ENCODE measurements around the gene HOOK2. TPM values are rescaled to one million over a fixed set of nuclear protein-coding genes. Genes with fewer than 3 reads are reported as not detected.

HOOK2 gene
- total and polyA plus RNA-seq, 12 donors = 29.7 to 173 (median 57.8) TPM

- DNase-seq (peak in 1 of 2 donors; percentile 37), ATAC-seq (no peak)
- intact Hi-C loops (cut with DNase I) = no loop called here
- Histone ChIP-seq H3K4me3 (peak overlapping the region in 9 of 10 donors; percentile 70 to 100 (median 88)), H3K27me3 (no peaks in the 10 kb centered on the region), H3K27ac (peak overlapping the region; percentile 94 to 100 (median 99)), H3K9me3 (no peaks in the 10 kb centered on the region), H3K4me1 (peaks cover 38 to 68% (median 61%) of the 10 kb centered on the region in 9 donors), H3K36me3 (peaks cover 0 to 15% (median 0%) of the 10 kb centered on the region in 9 donors)
- WGBS, 2 donors = 2 to 3% methylated on average over 39 to 45 of the region's 46 CpGs
- TF ChIP-seq CTCF (IDR thresholded peaks at IDR 0.05) = no peak
Observed at GRCh38 chr19:12789098-12789903, 13.9 kb upstream of the HOOK2 start.

GRCh38 chr19:12788682-12789097 is 13.3 kb upstream of the HOOK2 start:
- peak; percentile 84 to 92 for DNase-seq
- intact Hi-C loops (cut with DNase I) = no loop called here
- H3K9me3 ChIP-seq = no peaks in the 10 kb centered on the region
- H3K36me3 ChIP-seq = peaks cover 0 to 15% (median 0%) of the 10 kb centered on the region in 9 donors
- ATAC-seq = peak in 2 of 8 donors; percentile 5 to 13
- peak in 2 of 9 donors; percentile 18 to 23 for TF ChIP-seq CTCF (IDR thresholded peaks at IDR 0.05)
- H3K27ac ChIP-seq = peak overlapping the region; percentile 94 to 100 (median 99)
- 4 to 5% methylated on average over 12 of the region's 12 CpGs for WGBS, 2 donors
- peaks cover 44 to 68% (median 61%) of the 10 kb centered on the region in 9 donors for H3K4me1 ChIP-seq
- H3K27me3 ChIP-seq = no peaks in the 10 kb centered on the region
- H3K4me3 ChIP-seq = peak overlapping the region in 9 of 10 donors; percentile 70 to 100 (median 88)

GRCh38 chr19:12788042-12788681 is 12.8 kb upstream of the HOOK2 start:
- H3K36me3 ChIP-seq = peaks cover 0 to 15% (median 0%) of the 10 kb centered on the region in 9 donors
- intact Hi-C loops (cut with DNase I) = no loop called here
- H3K27me3 ChIP-seq = no peaks in the 10 kb centered on the region
- no peaks in the 10 kb centered on the region for H3K9me3 ChIP-seq
- H3K4me1 ChIP-seq = peaks cover 49 to 73% (median 65%) of the 10 kb centered on the region in 9 donors
- peak overlapping the region in 7 of 10 donors; percentile 80 to 100 (median 89) for H3K4me3 ChIP-seq
- 45 to 50% methylated on average over 4 of the region's 4 CpGs for WGBS, 2 donors
- peak in 1 of 9 donors; percentile 21 for TF ChIP-seq CTCF (IDR thresholded peaks at IDR 0.05)
- DNase-seq (no peak), ATAC-seq (no peak)
- H3K27ac ChIP-seq = peak overlapping the region; percentile 94 to 100 (median 99)

- DNase-seq = no peak
- TF ChIP-seq CTCF (IDR thresholded peaks at IDR 0.05) = no peak
- Histone ChIP-seq H3K9me3 (no peaks in the 10 kb centered on the region), H3K27me3 (no peaks in the 10 kb centered on the region), H3K4me1 (peaks cover 53 to 80% (median 71%) of the 10 kb centered on the region in 9 donors), H3K4me3 (no peak overlapping the region), H3K27ac (peak overlapping the region; percentile 94 to 100 (median 99)), H3K36me3 (peaks cover 0 to 7% (median 0%) of the 10 kb centered on the region in 9 donors)
- 80 to 81% methylated on average over 10 of the region's 10 CpGs for WGBS, 2 donors
- ATAC-seq = no peak
- intact Hi-C loops (cut with DNase I) = no loop called here
Observed at GRCh38 chr19:12787458-12787857, 12.1 kb upstream of the HOOK2 start.

Data from heart right ventricle (tissue), 16 donors.